HL-60 (cell line): Measurements from ENCODE around the gene TRMT44.

Source experiments
- DNase-seq, 2 experiments: peaks; one replicate each; pipeline ENCODE4 v3.0.0-alpha.2; 2010 to 2020; ENCODE audit warnings: low read depth in 1 of 2, low spot score in 1 of 2
- H3K27ac ChIP-seq: fragments of 250-450 bp; sonication (Bioruptor Pico); replicated peaks from 2 replicates; pipeline ENCODE4 v1.5.1; 2020; ENCODE audit warnings: mild to moderate bottlenecking, moderate library complexity
- H3K27me3 ChIP-seq: fragments of 250-450 bp; sonication (Bioruptor Pico); 2 replicates; pipeline ENCODE4 v1.5.1; 2021; ENCODE audit warnings: mild to moderate bottlenecking, moderate library complexity; ENCODE audit not compliant: insufficient read depth, poor library complexity, severe bottlenecking
- H3K4me3 ChIP-seq: replicated peaks from 2 replicates; pipeline ENCODE4 v1.5.1; 2011; ENCODE audit warnings: mild to moderate bottlenecking, control low read depth, low read length; ENCODE audit not compliant: insufficient read depth
- GABPA ChIP-seq: IDR thresholded peaks from 2 replicates; pipeline ENCODE4 v1.6.1; 2012; ENCODE audit warnings: low read depth
- POLR2AphosphoS5 ChIP-seq: IDR thresholded peaks from 2 replicates; pipeline ENCODE4 v1.6.1; 2012; ENCODE audit warnings: low read depth
- SPI1 ChIP-seq: IDR thresholded peaks from 2 replicates; pipeline ENCODE4 v1.6.1; 2012; ENCODE audit warnings: low read depth, mild to moderate bottlenecking, borderline replicate concordance
- TF ChIP-seq, protein P1 (sequence below): IDR thresholded peaks from 2 replicates; pipeline ENCODE4 v1.6.1; 2012; ENCODE audit warnings: low read depth; ENCODE audit not compliant: insufficient replicate concordance
- TF ChIP-seq, protein P2 (sequence below): IDR thresholded peaks from one replicate; pipeline ENCODE4 v1.5.1; 2011; ENCODE audit warnings: low read length, control low read depth, inconsistent platforms; ENCODE audit not compliant: insufficient read depth

The TRMT44 gene

DNA sequence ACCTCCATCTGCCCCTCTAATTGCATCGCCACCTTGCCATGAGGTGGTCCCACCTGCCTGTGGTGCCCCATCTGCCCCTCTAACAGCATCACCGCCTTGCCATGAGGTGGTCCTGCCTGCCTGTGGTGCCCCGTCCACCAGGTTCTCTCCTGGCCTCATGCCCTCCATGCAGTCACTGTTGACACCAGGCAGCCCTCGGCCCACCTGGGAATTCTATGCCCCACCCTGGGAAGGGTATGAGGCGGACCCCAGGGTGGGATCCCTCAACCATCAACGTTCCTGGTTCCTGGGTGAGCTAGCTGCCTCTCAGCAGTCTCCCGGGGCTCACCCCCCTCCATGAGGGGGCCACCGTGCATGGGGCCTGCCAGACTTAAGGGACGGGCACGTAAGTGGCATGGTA, 38.9 kb upstream of the TRMT44 start:
- no peaks in the 10 kb centered on the region for H3K27me3 ChIP-seq
- peak overlapping the region; percentile 72 for H3K27ac ChIP-seq
- no peak for DNase-seq
- no peak overlapping the region for H3K4me3 ChIP-seq
- TF ChIP-seq POLR2AphosphoS5, result no peak
- TF ChIP-seq, protein P1, sequence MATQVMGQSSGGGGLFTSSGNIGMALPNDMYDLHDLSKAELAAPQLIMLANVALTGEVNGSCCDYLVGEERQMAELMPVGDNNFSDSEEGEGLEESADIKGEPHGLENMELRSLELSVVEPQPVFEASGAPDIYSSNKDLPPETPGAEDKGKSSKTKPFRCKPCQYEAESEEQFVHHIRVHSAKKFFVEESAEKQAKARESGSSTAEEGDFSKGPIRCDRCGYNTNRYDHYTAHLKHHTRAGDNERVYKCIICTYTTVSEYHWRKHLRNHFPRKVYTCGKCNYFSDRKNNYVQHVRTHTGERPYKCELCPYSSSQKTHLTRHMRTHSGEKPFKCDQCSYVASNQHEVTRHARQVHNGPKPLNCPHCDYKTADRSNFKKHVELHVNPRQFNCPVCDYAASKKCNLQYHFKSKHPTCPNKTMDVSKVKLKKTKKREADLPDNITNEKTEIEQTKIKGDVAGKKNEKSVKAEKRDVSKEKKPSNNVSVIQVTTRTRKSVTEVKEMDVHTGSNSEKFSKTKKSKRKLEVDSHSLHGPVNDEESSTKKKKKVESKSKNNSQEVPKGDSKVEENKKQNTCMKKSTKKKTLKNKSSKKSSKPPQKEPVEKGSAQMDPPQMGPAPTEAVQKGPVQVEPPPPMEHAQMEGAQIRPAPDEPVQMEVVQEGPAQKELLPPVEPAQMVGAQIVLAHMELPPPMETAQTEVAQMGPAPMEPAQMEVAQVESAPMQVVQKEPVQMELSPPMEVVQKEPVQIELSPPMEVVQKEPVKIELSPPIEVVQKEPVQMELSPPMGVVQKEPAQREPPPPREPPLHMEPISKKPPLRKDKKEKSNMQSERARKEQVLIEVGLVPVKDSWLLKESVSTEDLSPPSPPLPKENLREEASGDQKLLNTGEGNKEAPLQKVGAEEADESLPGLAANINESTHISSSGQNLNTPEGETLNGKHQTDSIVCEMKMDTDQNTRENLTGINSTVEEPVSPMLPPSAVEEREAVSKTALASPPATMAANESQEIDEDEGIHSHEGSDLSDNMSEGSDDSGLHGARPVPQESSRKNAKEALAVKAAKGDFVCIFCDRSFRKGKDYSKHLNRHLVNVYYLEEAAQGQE, result no peak
- TF ChIP-seq, protein P2, sequence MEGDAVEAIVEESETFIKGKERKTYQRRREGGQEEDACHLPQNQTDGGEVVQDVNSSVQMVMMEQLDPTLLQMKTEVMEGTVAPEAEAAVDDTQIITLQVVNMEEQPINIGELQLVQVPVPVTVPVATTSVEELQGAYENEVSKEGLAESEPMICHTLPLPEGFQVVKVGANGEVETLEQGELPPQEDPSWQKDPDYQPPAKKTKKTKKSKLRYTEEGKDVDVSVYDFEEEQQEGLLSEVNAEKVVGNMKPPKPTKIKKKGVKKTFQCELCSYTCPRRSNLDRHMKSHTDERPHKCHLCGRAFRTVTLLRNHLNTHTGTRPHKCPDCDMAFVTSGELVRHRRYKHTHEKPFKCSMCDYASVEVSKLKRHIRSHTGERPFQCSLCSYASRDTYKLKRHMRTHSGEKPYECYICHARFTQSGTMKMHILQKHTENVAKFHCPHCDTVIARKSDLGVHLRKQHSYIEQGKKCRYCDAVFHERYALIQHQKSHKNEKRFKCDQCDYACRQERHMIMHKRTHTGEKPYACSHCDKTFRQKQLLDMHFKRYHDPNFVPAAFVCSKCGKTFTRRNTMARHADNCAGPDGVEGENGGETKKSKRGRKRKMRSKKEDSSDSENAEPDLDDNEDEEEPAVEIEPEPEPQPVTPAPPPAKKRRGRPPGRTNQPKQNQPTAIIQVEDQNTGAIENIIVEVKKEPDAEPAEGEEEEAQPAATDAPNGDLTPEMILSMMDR, result no peak
- TF ChIP-seq SPI1, result no peak
- TF ChIP-seq GABPA, result no peak

DNA sequence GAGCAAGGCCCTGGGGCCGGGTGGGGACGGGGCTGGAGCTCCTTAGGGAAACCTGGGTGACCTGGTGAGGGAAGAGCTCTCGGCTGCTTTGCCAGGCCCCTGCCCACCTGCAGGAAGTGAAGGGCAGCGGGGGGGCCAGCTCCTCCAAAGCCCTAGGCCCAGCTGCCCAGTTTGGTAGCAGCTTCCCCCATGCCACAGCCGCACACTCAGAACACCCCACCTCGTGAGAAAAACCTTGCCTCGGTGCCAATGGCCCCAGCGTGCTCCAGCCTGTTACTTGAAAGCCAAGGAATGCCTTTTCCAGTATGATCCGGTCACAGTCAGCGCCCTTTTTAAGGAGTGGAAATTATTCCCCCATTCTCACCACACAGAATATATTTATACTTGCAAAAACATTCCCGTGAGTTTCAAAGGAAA, 38.4 kb upstream of the TRMT44 start:
- TF ChIP-seq, protein P1, result no peak
- TF ChIP-seq SPI1 (no peak), POLR2AphosphoS5 (no peak)
- H3K27me3 ChIP-seq, result no peaks in the 10 kb centered on the region
- no peak overlapping the region for H3K4me3 ChIP-seq
- DNase-seq, result no peak
- peak overlapping the region; percentile 72 for H3K27ac ChIP-seq

DNA sequence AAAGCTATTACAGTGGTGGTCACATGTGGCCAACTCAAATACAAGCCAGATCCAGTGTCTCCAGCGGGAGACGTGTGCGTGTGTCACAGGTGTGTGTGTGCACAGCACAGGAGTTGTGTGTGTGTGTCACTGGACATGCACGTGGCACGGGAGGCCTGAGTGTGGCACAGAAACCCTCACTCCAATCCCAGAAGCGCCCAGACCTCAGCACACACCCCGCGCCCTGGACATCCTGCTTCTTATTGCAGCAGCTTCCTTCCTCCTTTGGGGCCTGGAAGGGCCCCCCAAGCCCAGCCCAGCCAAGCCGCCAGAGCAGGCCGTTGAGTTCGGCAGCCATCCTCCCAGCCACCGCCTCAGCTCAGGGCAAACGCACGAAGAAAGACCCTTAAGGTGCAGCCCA, 37.9 kb upstream of the TRMT44 start:
- peak; percentile 51 for TF ChIP-seq POLR2AphosphoS5
- TF ChIP-seq, protein P1, result peak; percentile 32
- TF ChIP-seq, protein P2, result no peak
- no peak for TF ChIP-seq GABPA
- TF ChIP-seq SPI1, result peak; percentile 14; the same call in 1 of the 2 replicates
- peak in 1 of 2 experiments; percentile 89 for DNase-seq
- H3K4me3 ChIP-seq, result no peak overlapping the region
- H3K27me3 ChIP-seq, result no peaks in the 10 kb centered on the region
- H3K27ac ChIP-seq, result peak overlapping the region; percentile 72

DNA sequence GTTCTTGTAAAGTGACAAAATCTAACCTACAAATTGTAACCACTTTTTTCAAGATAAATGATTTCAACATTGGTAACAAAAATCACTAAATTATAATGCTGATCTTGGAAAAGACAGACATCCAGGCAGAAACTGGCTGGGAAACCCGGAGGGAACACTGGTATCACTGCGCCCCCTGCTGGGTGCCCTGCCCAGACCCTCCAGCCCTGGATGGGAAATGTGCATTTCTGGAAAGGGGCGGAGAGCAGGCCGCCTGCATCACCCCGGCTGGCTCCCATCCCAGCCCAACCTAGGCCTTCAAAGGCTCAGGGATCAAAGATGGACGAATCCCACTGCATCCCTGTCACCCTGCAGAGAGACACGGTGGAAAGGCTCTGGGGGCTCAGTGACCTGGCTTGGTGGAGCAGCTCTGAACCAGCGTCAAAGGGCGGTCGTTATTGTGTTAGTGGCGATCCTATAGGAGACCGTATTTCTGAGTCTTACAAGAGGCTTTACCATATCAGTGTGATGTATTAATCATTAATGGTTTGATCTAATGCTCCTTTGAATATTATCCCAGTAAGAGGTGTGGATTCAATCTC, 37.3 kb upstream of the TRMT44 start:
- Histone ChIP-seq H3K27ac (peak overlapping the region; percentile 72), H3K4me3 (no peak overlapping the region), H3K27me3 (no peaks in the 10 kb centered on the region)
- TF ChIP-seq, protein P1, result no peak
- TF ChIP-seq SPI1 (no peak), GABPA (no peak), POLR2AphosphoS5 (no peak)
- TF ChIP-seq, protein P2, result peak; percentile 87
- peak; percentile 42 to 81 for DNase-seq
